ENCODE results near the gene ATP5F1C. TPM values are rescaled to one million over a fixed set of nuclear protein-coding genes. Genes with fewer than 3 reads are reported as not detected.

The ATP5F1C gene
- total and polyA plus RNA-seq, 2 donors (not counting 1 experiment from before 2014, with no cell fraction given) = 114 to 116 TPM

GRCh38 chr10:7846591-7846990 lies 58.6 kb downstream of the ATP5F1C start:
- Histone ChIP-seq H3K27ac (ENCODE audit: low read length in 2 of 2) (no peak overlapping the region), H3K9me3 (ENCODE audit: control extremely low read depth in 1 of 3, control insufficient read depth in 2 of 3, insufficient read depth in 1 of 3, low read length in 2 of 3) (no peaks in the 10 kb centered on the region), H4K20me1 (ENCODE audit: control insufficient read depth, insufficient read depth, low read length, poor library complexity, severe bottlenecking) (peaks cover 53% of the 10 kb centered on the region), H3K4me1 (ENCODE audit: control insufficient read depth in 2 of 2, insufficient read depth in 2 of 2, low read length in 2 of 2) (no peaks in the 10 kb centered on the region), H2AFZ (ENCODE audit: insufficient read depth, low read depth, low read length, poor library complexity, severe bottlenecking) (no peak overlapping the region), H3K36me3 (replicated peaks in 1 of 2; ENCODE audit: control extremely low read depth in 1 of 2, control insufficient read depth in 1 of 2, extremely low read depth in 1 of 2, insufficient read depth in 2 of 2, low read length in 1 of 2) (peaks cover 0 to 3% of the 10 kb centered on the region in 2 experiments), H3K27me3 (replicated peaks in 1 of 4; ENCODE audit: control extremely low read depth in 1 of 4, control insufficient read depth in 3 of 4, insufficient read depth in 4 of 4, low read length in 3 of 4) (no peaks in the 10 kb centered on the region), H3K9ac (ENCODE audit: low read length) (no peak overlapping the region), H3K4me2 (replicated peaks; ENCODE audit: low read depth, low read length, poor library complexity, severe bottlenecking) (no peak overlapping the region), H3K79me2 (ENCODE audit: control insufficient read depth, insufficient read depth, low read length) (peaks cover 78% of the 10 kb centered on the region), H3K4me3 (ENCODE audit: control extremely low read depth in 1 of 5, extremely low read depth in 1 of 5, insufficient read depth in 1 of 5, low read depth in 2 of 5, low read length in 4 of 5) (no peak overlapping the region)
- no peak for ATAC-seq (ENCODE audit: low read depth)
- ChIA-PET POLR2A (no interaction called here), CTCF (no interaction called here)
- H3K9me3 Mint-ChIP-seq (ENCODE audit: insufficient read depth) = no peaks in the 10 kb centered on the region
- no peak overlapping the region for H3K4me3 Mint-ChIP-seq
- H3K4me1 Mint-ChIP-seq = peaks cover 6% of the 10 kb centered on the region
- intact Hi-C loops (cut with micrococcal nuclease) = no loop called here
- H3K27ac Mint-ChIP-seq = no peak overlapping the region
- DNase-seq = no peak
- H3K27me3 Mint-ChIP-seq = no peaks in the 10 kb centered on the region
- TF ChIP-seq CTCF (IDR thresholded peaks at IDR 0.05) (no peak), EZH2 (IDR thresholded peaks at IDR 0.05; ENCODE audit: borderline replicate concordance, insufficient read depth, low read depth, low read length, poor library complexity, severe bottlenecking) (no peak)
- WGBS (ENCODE audit: insufficient coverage) = no CpG with 5 or more reads among the region's 1 CpG

- no peak overlapping the region for H3K9ac ChIP-seq (ENCODE audit: low read length)
- no peaks in the 10 kb centered on the region for H3K4me1 ChIP-seq (ENCODE audit: control insufficient read depth in 2 of 2, insufficient read depth in 2 of 2, low read length in 2 of 2)
- ATAC-seq (ENCODE audit: low read depth) = no peak
- H2AFZ ChIP-seq (ENCODE audit: insufficient read depth, low read depth, low read length, poor library complexity, severe bottlenecking) = no peak overlapping the region
- Mint-ChIP-seq H3K9me3 (ENCODE audit: insufficient read depth) (peaks cover 2% of the 10 kb centered on the region), H3K27ac (no peak overlapping the region), H3K27me3 (no peaks in the 10 kb centered on the region), H3K4me1 (peaks cover 11% of the 10 kb centered on the region), H3K4me3 (no peak overlapping the region)
- H3K36me3 ChIP-seq (replicated peaks in 1 of 2; ENCODE audit: control extremely low read depth in 1 of 2, control insufficient read depth in 1 of 2, extremely low read depth in 1 of 2, insufficient read depth in 2 of 2, low read length in 1 of 2) = no peaks in the 10 kb centered on the region
- H3K27ac ChIP-seq (ENCODE audit: low read length in 2 of 2) = no peak overlapping the region
- no peak overlapping the region for H3K4me2 ChIP-seq (replicated peaks; ENCODE audit: low read depth, low read length, poor library complexity, severe bottlenecking)
- intact Hi-C loops (cut with micrococcal nuclease) = no loop called here
- TF ChIP-seq CTCF (IDR thresholded peaks at IDR 0.05) = no peak
- TF ChIP-seq EZH2 (IDR thresholded peaks at IDR 0.05; ENCODE audit: borderline replicate concordance, insufficient read depth, low read depth, low read length, poor library complexity, severe bottlenecking) = no peak
- WGBS (ENCODE audit: insufficient coverage) = 100% methylated on average over 1 of the region's 4 CpGs
- DNase-seq = no peak
- no peaks in the 10 kb centered on the region for H3K9me3 ChIP-seq (ENCODE audit: control extremely low read depth in 1 of 3, control insufficient read depth in 2 of 3, insufficient read depth in 1 of 3, low read length in 2 of 3)
- CTCF ChIA-PET = no interaction called here
- POLR2A ChIA-PET = no interaction called here
- peaks cover 43% of the 10 kb centered on the region for H4K20me1 ChIP-seq (ENCODE audit: control insufficient read depth, insufficient read depth, low read length, poor library complexity, severe bottlenecking)
- no peak overlapping the region for H3K4me3 ChIP-seq (ENCODE audit: control extremely low read depth in 1 of 5, extremely low read depth in 1 of 5, insufficient read depth in 1 of 5, low read depth in 2 of 5, low read length in 4 of 5)
- H3K79me2 ChIP-seq (ENCODE audit: control insufficient read depth, insufficient read depth, low read length) = peaks cover 41% of the 10 kb centered on the region
- H3K27me3 ChIP-seq (replicated peaks in 1 of 4; ENCODE audit: control extremely low read depth in 1 of 4, control insufficient read depth in 3 of 4, insufficient read depth in 4 of 4, low read length in 3 of 4) = no peaks in the 10 kb centered on the region
Observed at GRCh38 chr10:7853226-7853842, 65.4 kb downstream of the ATP5F1C start.
